ENCODE data around the gene TGFB2.
A peak's percentile ranks its signal among the peaks of the same experiment; 100 is the strongest.

- TF ChIP-seq CTCF (IDR thresholded peaks at IDR 0.05; ENCODE audit: borderline replicate concordance, extremely low read depth, low read length, poor library complexity, severe bottlenecking) = peak; percentile 72
- no peak for TF ChIP-seq EZH2 (IDR thresholded peaks at IDR 0.05; ENCODE audit: borderline replicate concordance, low read depth, low read length, severe bottlenecking)
These were observed 5.8 kb upstream of the TGFB2 start for GRCh38 chr1:218339267-218339831.

Measured in DND-41 (cell line).